Non-pigmented ciliary epithelial cell (primary cell): ENCODE results near the gene FAAH.
"Not testable (repeated sequence)": the region's sequence is repeated elsewhere in the genome, so short reads cannot be mapped to it uniquely, and the experiment has no call there.

Experiments used
- DNase-seq: peaks from one replicate; pipeline ENCODE4 v3.0.0-alpha.2; 2010; ENCODE audit warnings: low read depth

Gene FAAH

GRCh38 chr1:46394108-46394871 is at the start of gene FAAH:
Gene FAAH, plus strand, starts transcription at chr1:46394317. Its CDS starts 32 bp downstream, at chr1:46394349.
- no peak for DNase-seq

- no peak for DNase-seq
These were observed 49.6 kb upstream of the FAAH start for GRCh38 chr1:46344481-46344880.

GRCh38 chr1:46345281-46345680 is 48.8 kb upstream of the FAAH start:
- DNase-seq: no peak

GRCh38 chr1:46352363-46352762 is 41.8 kb upstream of the FAAH start:
- no peak for DNase-seq

DNA sequence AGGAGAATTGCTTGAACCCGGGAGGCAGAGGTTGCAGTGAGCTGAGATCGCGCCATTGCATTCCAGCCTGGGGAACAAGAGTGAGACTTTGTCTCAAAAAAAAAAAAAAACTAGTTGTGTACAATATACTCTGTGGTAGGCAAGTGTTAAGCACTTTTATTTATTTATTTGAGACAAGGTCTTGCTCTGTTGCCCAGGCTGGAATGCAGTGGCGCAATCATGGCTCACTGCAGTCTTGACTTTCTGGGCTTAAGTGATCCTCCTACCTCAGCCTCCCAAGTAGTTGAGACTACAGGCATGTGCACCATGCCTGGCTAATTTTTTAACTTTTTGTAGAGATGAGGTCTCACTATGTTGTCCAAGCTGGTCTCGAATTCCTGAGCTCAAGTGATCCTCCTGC is 38.2 kb upstream of the FAAH start:
- DNase-seq: not testable (repeated sequence)

GRCh38 chr1:46362158-46362557 is 32.0 kb upstream of the FAAH start:
- DNase-seq: no peak

DNA sequence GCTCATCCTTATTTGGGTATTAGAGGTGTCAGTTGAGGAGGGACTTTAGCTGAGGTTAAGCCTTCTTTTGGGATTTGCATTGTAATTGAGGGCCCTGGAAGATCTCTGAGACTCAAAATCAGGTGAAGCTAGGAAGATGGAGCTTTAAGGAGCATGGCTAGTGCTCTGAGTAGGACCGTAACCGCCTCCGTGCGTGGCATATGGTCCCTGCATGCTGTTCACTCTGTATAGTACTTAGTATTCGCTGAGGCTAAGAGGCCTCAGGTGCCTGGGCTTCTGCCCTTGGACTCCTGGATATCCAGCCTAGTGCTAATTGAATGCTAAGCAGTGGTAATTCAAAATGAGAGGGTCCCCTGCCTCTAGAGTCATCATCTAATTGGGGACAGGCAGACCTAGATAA is 31.0 kb upstream of the FAAH start:
- no peak for DNase-seq

- no peak for DNase-seq
These were observed 29.5 kb upstream of the FAAH start for GRCh38 chr1:46364612-46365011.

- DNase-seq: not testable (repeated sequence)
These were observed 28.3 kb upstream of the FAAH start for GRCh38 chr1:46365796-46366195.

DNA sequence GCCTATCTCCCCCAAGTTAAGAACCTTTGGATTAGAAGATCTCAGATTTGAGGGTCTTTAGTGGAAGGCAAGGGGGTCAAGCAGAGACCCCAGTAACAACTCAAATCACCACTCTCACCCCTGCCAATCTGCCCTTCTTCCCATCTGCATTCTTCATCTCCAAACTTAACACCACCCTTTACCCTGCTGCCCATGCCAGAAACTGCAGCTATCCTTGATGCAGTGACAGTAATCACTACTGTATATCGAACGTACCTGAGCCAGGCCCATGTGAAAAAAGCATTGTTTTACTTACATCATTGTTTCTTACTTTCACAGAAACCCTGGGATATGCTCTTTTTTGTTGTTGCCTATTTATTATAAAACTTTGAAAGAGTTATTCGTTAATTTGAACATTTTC is 27.0 kb upstream of the FAAH start:
- no peak for DNase-seq

DNA sequence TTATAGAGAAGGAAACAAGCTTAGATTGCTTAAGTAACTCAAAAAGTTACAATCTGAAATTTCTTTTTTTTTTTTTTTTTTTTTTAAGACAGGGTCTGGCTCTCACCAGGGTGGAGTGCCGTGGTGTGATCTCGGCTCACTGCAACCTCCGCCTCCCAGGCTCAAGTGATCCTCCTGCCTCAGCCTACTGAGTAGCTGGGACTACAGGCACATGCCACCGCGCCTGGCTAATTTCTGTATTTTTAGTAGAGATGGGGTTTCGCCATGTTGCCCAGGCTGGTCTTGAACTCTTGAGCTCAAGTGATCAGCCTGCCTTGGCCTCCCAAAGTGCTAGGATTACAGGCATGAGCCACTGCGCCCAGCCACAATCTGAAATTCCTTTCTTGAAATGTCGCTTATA is 26.4 kb upstream of the FAAH start:
- not testable (repeated sequence) for DNase-seq

DNA sequence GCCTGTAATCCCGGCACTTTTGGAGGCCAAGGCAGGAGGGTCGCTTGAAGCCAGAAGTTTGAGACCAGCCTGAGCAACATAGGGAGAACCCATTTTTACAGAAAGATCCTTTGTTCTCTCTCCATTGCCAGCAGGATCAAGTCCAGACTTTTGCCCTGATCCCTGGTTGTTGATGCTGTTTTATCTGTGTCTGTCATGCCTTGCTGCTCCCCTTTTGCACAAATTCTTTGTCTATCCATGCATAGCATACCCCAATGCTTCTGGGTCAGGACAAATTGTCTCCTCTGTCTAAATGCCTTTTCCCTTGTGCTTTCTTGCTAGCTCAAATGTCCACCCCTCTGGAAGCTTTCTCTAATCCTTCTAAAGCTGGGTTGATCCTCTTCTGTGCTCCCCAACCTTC is 25.3 kb upstream of the FAAH start:
- DNase-seq: no peak

DNA sequence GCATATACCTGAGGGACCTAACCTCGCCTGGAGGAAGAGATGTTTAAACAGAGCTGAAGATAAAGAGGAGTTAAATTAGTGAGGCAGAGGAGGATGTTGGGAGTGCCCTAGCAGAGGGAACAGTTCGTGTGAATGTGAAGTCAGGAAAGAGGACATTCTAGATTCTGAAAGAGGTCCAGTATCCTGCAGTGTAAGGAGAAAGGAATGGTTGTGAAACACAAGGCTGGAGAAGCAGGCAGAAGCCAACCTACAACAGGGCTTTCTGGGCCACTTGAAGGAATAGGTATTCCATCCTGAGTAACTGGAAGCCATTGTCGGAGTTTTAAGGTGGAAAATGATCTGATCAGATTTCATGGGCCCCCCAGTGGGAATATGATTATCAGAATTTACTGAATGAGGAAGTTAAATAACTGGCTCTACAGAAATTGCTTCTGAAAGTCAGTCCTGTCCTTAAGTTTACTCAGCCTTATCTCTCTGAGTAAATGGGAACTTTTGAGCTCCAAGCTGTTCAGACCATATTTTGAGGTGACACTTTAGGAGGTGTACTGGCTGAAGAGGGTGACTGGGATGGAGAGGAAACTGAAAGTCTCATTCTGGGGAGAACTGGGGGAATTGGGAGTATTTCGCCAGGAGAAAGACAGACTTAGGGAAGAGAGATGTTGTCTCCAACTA is 24.4 kb upstream of the FAAH start:
- no peak for DNase-seq

GRCh38 chr1:46370214-46370633 is 23.9 kb upstream of the FAAH start:
- DNase-seq: no peak

DNA sequence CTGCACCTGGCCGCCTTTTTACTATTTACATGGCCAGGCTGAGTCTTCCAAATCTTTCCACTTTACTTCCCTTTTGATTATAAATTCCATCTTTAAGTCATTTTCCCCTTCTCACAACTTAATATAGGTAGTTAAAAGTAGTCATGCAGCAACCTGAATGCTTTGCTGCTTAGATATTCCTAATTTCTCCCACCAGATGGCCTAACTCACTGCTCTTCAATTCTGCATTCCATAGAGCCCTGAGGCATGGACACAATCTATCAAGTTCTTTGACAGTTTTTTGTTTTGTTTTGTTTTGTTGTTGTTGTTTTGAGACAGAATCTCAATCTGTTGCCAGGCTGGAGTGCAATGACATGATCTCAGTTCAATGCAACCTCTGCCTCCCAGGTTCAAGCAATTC is 21.7 kb upstream of the FAAH start:
- DNase-seq: no peak

DNA sequence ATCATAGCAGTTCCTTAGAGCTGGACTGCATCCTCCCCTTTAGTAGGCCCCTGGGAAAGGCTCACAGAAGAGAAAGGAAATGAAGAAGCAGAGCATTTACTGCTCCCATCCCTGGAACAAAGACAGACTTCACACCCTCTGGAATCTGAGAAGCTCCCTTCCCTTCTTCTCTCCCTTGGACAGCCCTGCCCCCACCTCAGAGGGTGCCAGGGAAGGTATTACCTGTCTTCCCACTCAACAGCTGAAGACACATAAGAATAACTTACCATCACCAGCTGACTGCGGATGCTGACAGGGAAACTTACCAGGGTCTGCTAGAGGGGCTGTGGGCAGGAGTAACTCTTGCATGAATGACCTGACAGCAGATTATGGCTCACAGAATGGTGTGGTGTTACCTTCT is 14.1 kb upstream of the FAAH start:
- no peak for DNase-seq

GRCh38 chr1:46380508-46380907 is 13.6 kb upstream of the FAAH start:
- DNase-seq: no peak

- DNase-seq: no peak
These were observed 607 bp upstream of the FAAH start for GRCh38 chr1:46393510-46393909.

DNA sequence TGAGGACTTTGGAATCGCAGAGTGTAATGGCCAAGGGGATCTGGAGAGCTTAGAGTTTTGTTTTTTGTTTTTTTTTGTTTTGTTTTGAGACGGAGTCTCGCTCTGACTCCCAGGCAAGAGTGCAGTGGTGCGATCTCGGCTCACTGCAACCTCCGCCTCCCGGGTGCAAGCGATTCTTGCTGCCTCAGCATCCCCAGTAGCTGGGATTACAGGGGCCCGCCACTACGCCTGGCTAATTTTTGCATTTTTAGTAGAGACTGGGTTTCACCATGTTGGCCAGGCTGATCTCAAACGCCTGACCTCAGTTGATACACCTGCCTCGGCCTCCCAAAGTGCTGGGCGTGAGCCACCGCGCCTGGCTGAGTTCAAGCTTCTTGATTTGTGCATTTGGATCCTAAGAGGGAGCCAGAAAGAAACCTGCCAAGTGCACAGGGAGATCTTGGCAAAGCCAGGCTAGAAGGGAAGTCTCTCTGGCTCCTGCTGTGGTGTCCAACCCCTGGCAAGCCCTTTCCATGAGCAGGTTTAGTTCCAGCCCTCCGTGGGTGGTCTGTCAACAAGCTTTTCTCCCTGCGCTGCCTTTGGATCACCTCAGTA is 852 bp downstream of the FAAH start:
- no peak for DNase-seq

DNA sequence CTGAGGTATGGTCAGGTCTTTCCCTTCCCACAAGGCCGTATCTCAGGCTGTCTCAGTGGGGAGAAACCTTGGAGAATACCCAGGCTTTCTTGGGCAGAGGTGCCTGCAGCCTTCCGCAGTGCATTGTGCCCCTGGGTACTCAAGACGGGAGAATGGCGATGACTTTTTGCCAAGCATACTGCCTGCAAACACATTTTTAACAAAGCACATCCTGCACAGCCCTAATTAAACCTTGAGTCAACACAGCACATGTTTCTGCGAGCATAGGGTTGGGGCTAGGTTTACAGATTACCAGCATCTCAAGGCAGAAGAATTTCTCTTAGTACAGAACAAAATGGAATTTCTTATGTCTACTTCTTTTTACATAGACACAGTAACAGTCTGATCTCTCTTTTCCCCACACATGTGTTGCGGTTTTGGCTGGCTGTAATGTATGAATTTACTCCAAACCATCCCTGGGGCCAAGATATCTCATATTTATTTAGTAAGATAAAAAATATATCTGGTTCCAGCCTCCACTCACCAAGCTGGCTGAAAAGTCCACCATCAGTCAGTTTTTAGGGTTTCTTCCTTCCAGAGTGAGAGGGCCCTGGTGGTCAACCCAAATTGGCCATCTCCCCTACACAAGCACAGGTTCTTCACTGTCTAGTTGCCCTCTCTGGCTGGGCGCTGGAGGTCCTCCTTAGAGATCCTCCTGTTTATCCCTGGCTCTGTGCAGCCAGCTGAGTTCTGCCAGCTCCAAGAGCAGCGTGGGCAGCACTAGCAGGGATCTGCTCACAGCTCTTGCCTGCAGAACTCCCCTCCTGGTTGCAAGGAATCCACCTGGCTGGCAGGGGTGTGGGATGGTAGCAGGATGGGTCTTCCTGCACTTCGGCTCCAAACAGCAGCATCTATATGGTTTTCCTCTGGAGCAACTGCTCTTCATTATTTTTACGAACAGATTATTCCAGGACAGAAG is 2.6 kb downstream of the FAAH start:
- no peak for DNase-seq

DNA sequence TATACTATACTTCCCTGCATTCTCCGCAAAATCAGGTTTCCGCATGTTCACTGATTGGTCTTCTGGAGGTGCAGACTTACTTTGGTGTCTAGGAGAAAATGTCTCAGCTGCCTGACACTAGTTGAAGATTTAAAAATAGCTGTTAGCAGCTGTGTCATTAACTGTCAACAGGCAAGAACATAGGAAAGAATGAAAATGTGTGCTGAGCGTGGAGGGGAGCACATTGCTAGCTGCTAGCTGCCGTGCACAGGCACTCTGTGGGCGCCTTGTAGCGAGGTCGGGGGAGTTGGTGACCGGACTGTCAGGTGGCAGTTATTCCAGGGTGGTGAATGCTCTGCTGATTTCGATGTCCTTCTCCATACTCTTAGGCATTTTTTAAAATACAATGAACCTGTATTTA is 5.2 kb downstream of the FAAH start:
- no peak for DNase-seq

DNA sequence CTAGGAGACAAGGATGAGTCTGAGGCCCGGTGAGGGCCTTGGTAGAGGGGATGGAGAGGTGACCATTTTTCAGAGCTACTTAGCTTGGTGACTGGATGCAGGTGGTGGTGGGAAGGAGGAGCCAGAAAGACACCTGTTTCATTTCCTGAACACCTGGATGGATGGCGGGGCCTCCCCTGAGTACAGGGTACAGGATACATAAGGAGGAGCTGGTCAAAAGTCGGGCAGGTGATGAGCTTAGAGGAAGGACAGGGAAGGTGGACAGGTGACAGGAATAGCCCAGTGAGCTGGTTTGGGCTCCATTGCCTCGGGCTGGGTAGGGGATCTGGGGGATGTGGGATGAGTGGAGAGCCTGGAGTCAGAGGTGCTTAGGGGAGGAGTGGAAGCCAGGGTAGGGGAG is 6.3 kb downstream of the FAAH start:
- DNase-seq: no peak
